Measurements from ENCODE around the gene CARD16.

GRCh38 chr11:105071089-105071732, 26.1 kb upstream of the CARD16 start:
- TF ChIP-seq CTCF (IDR thresholded peaks at IDR 0.05) (no peak), POLR2A (IDR thresholded peaks at IDR 0.05) (no peak)

All from vagina (tissue), 2 donors.